Motor neuron (in vitro differentiated cells): ENCODE results near the gene DBNDD2. TPM values are rescaled to one million over a fixed set of nuclear protein-coding genes. Genes with fewer than 3 reads are reported as not detected.

ENCODE experiments used
- ATAC-seq, 8 experiments: fragments of 200-7000 bp; cut with Tn5 transposase; replicated peaks in 6 of 8; 2 replicates each; pipeline ENCODE4 v1.8.0; 2021; ENCODE audit warnings: mild to moderate bottlenecking in 8 of 8, moderate library complexity in 8 of 8
- H3K27ac ChIP-seq, 2 donors: fragments of 250-450 bp; sonication (Bioruptor Pico); 2 replicates each; pipeline ENCODE4 v1.9.0; 2021; ENCODE audit warnings: antibody characterized with exemption in 2 of 2, mild to moderate bottlenecking in 2 of 2, moderate library complexity in 1 of 2
- H3K4me1 ChIP-seq, 2 donors: fragments of 250-450 bp; sonication (Bioruptor Pico); replicated peaks in 1 of 2; 2 replicates each; pipeline ENCODE4 v1.6.1; 2021; ENCODE audit warnings: antibody characterized with exemption in 2 of 2, mild to moderate bottlenecking in 2 of 2, moderate library complexity in 1 of 2
- H3K4me3 ChIP-seq, 5 donors: fragments of 250-450 bp; sonication (Bioruptor Pico); 2 replicates each; pipeline ENCODE4 v1.9.0; 2021; ENCODE audit warnings: antibody characterized with exemption in 5 of 5, mild to moderate bottlenecking in 5 of 5, moderate library complexity in 4 of 5
- WGBS, 10 experiments: fragments of 450-650 bp; shearing (Covaris generic); methylation state at CpG; one replicate each; pipeline ENCODE4 v1.0.0; 2022; 5-methylcytosine and 5-hydroxymethylcytosine counted together
- in situ Hi-C, 9 experiments: fragments of 400-800 bp; cut with MboI; loops; one replicate each; pipeline ENCODE4 v1.15.0; 2021; ENCODE audit warnings: low sequenced_read_pairs in 9 of 9, low pct_unique_long_range_greater_than_20kb in 2 of 9; ENCODE audit not compliant: unreplicated experiment in 9 of 9
- total RNA-seq, 8 experiments: library from RNA; unstranded; fragments of 300-600 nt; gene quantifications; 2 replicates each; pipeline versions ENCODE4 v1.2.3 to v1.2.4, GENCODE V29; 2022

Gene DBNDD2
- total RNA-seq, 8 experiments from 2014 or later, result 4.8 to 35.4 (median 11.8) TPM

- peaks cover 6 to 8% of the 10 kb centered on the region in 2 donors for H3K4me1 ChIP-seq
- in situ Hi-C loops, result no loop called here
- H3K4me3 ChIP-seq, result no peak overlapping the region
- 80 to 100% (median 93%) methylated on average over 1 to 4 of the region's 7 CpGs; no CpG with 5 or more reads in 4 of the 10 experiments for WGBS, 10 experiments
- ATAC-seq, result no peak
- no peak overlapping the region for H3K27ac ChIP-seq
Measured at GRCh38 chr20:45409521-45410272, 1.6 kb downstream of the DBNDD2 start.

- no peak overlapping the region for H3K27ac ChIP-seq
- no peak for ATAC-seq
- peaks cover 6 to 13% of the 10 kb centered on the region in 2 donors for H3K4me1 ChIP-seq
- 27 to 94% (median 78%) methylated on average over 2 to 8 of the region's 8 CpGs for WGBS, 10 experiments
- in situ Hi-C loops, result no loop called here
- no peak overlapping the region for H3K4me3 ChIP-seq
Measured at GRCh38 chr20:45410887-45411286, 2.8 kb downstream of the DBNDD2 start.

- no peak overlapping the region for H3K27ac ChIP-seq
- 20 to 90% (median 55%) methylated on average over 1 to 4 of the region's 5 CpGs; no CpG with 5 or more reads in 1 of the 10 experiments for WGBS, 10 experiments
- in situ Hi-C loops, result no loop called here
- peaks cover 7 to 14% of the 10 kb centered on the region in 2 donors for H3K4me1 ChIP-seq
- H3K4me3 ChIP-seq, result no peak overlapping the region
- no peak for ATAC-seq
Measured at GRCh38 chr20:45412653-45413052, 4.6 kb downstream of the DBNDD2 start.

GRCh38 chr20:45413479-45413878 lies 5.4 kb downstream of the DBNDD2 start:
- in situ Hi-C loops, result no loop called here
- Histone ChIP-seq H3K4me3 (no peak overlapping the region), H3K27ac (no peak overlapping the region), H3K4me1 (peaks cover 4 to 9% of the 10 kb centered on the region in 2 donors)
- ATAC-seq, result no peak
- WGBS, 10 experiments, result 60 to 80% (median 69%) methylated on average over 1 to 3 of the region's 3 CpGs; no CpG with 5 or more reads in 4 of the 10 experiments

GRCh38 chr20:45415822-45416637 lies 7.9 kb downstream of the DBNDD2 start, which contains the start of gene PIGT:
Gene PIGT, plus strand, starts transcription at chr20:45416141. Its CDS starts 16 bp downstream, at chr20:45416157.
- peak within 1 kb of the TSS; percentile 76 to 96 (median 86) for H3K4me3 ChIP-seq
- peak; percentile 63 to 99 (median 97) for ATAC-seq
- WGBS, 10 experiments, result 0 to 2% (median 0%) methylated on average over 1 to 32 of the region's 52 CpGs; no CpG with 5 or more reads in 3 of the 10 experiments
- H3K27ac ChIP-seq, result peak within 1 kb of the TSS; percentile 19 to 36
- in situ Hi-C loops, result no loop called here
- H3K4me1 ChIP-seq, result peaks cover 4 to 9% of the 10 kb centered on the region in 2 donors

- WGBS, 10 experiments, result 50 to 100% (median 85%) methylated on average over 1 to 2 of the region's 2 CpGs; no CpG with 5 or more reads in 1 of the 10 experiments
- in situ Hi-C loops, result no loop called here
- Histone ChIP-seq H3K4me1 (peaks cover 4 to 9% of the 10 kb centered on the region in 2 donors), H3K27ac (no peak overlapping the region), H3K4me3 (peak overlapping the region; percentile 76 to 96 (median 86))
- ATAC-seq, result no peak
Measured at GRCh38 chr20:45416917-45417316, 8.8 kb downstream of the DBNDD2 start.

- WGBS, 10 experiments, result 0 to 91% (median 78%) methylated on average over 1 to 7 of the region's 17 CpGs; no CpG with 5 or more reads in 2 of the 10 experiments
- Histone ChIP-seq H3K4me1 (peaks cover 4 to 9% of the 10 kb centered on the region in 2 donors), H3K4me3 (no peak overlapping the region), H3K27ac (no peak overlapping the region)
- ATAC-seq, result peak in 6 of 8 experiments; percentile 24 to 86 (median 66)
- in situ Hi-C loops, result no loop called here
Measured at GRCh38 chr20:45419188-45420091, 11.4 kb downstream of the DBNDD2 start.

GRCh38 chr20:45420125-45420524 lies 12.0 kb downstream of the DBNDD2 start:
- 83 to 100% (median 96%) methylated on average over 1 to 6 of the region's 8 CpGs; no CpG with 5 or more reads in 4 of the 10 experiments for WGBS, 10 experiments
- ATAC-seq, result no peak
- in situ Hi-C loops, result no loop called here
- Histone ChIP-seq H3K4me1 (peaks cover 4 to 9% of the 10 kb centered on the region in 2 donors), H3K27ac (no peak overlapping the region), H3K4me3 (no peak overlapping the region)

- WGBS, 10 experiments, result 100% methylated on average over 1 to 2 of the region's 2 CpGs; no CpG with 5 or more reads in 5 of the 10 experiments
- H3K4me1 ChIP-seq, result no peaks in the 10 kb centered on the region
- in situ Hi-C loops, result no loop called here
- ATAC-seq, result no peak
- no peak overlapping the region for H3K27ac ChIP-seq
- H3K4me3 ChIP-seq, result no peak overlapping the region
Measured at GRCh38 chr20:45423700-45424099, 15.6 kb downstream of the DBNDD2 start.

- Histone ChIP-seq H3K4me3 (no peak overlapping the region), H3K27ac (no peak overlapping the region), H3K4me1 (no peaks in the 10 kb centered on the region)
- whole genome bisulfite sequencing, 10 experiments, result 86 to 100% (median 98%) methylated on average over 1 to 5 of the region's 17 CpGs; no CpG with 5 or more reads in 6 of the 10 experiments
- no peak for ATAC-seq
- in situ Hi-C loops, result loop anchor here in 2 of 9 experiments (25.0 kb wide), 1 partner anchor 113 kb away; the partner anchor contains the start of genes MATN4 (in 2 of the 2) and RBPJL (in 2 of the 2)
Measured at GRCh38 chr20:45425561-45425960, 17.5 kb downstream of the DBNDD2 start.

GRCh38 chr20:45426320-45427016 lies 18.4 kb downstream of the DBNDD2 start:
- ATAC-seq, result peak in 3 of 8 experiments; percentile 43 to 83 (median 76)
- in situ Hi-C loops, result loop anchor here in 2 of 9 experiments (25.0 kb wide), 1 partner anchor 114 kb away; the partner anchor contains the start of genes MATN4 (in 2 of the 2) and RBPJL (in 2 of the 2)
- H3K4me1 ChIP-seq, result no peaks in the 10 kb centered on the region
- H3K27ac ChIP-seq, result no peak overlapping the region
- WGBS, 10 experiments, result 67 to 92% (median 73%) methylated on average over 1 to 2 of the region's 5 CpGs; no CpG with 5 or more reads in 6 of the 10 experiments
- no peak overlapping the region for H3K4me3 ChIP-seq
